Smooth muscle cell (in vitro differentiated cells): ENCODE results near the gene GLI1. TPM values are rescaled to one million over a fixed set of nuclear protein-coding genes. Genes with fewer than 3 reads are reported as not detected.

Experiments
- DNase-seq: peaks from one replicate; lab custom pipeline; 2025; ENCODE audit not compliant: unreplicated experiment; lab: John Stamatoyannopoulos, UW
- H2AFZ ChIP-seq: fragments of 200-600 bp; sonication (generic); 2 replicates; pipeline ENCODE4 v1.6.0; 2016; ENCODE audit warnings: antibody characterized with exemption, low read depth, mild to moderate bottlenecking
- H3F3A ChIP-seq: fragments of 200-600 bp; sonication (generic); 2 replicates; pipeline ENCODE4 v1.6.0; 2017; ENCODE audit warnings: antibody characterized with exemption, low read depth
- H3K27ac ChIP-seq: fragments of 200-600 bp; sonication (generic); 2 replicates; pipeline ENCODE4 v1.5.1; 2016; ENCODE audit warnings: low read depth, mild to moderate bottlenecking
- H3K27me3 ChIP-seq: fragments of 200-600 bp; sonication (generic); 2 replicates; pipeline ENCODE4 v1.6.1; 2016; ENCODE audit warnings: low read depth, mild to moderate bottlenecking
- H3K36me3 ChIP-seq: fragments of 200-600 bp; sonication (generic); 2 replicates; pipeline ENCODE4 v1.5.1; 2016; ENCODE audit warnings: low read depth
- H3K4me1 ChIP-seq: fragments of 200-600 bp; sonication (generic); 2 replicates; pipeline ENCODE4 v1.5.1; 2016; ENCODE audit warnings: low read depth
- H3K4me2 ChIP-seq: fragments of 200-600 bp; sonication (generic); 2 replicates; pipeline ENCODE4 v1.6.0; 2016; ENCODE audit warnings: mild to moderate bottlenecking
- H3K4me3 ChIP-seq: fragments of 200-600 bp; sonication (generic); 2 replicates; pipeline ENCODE4 v1.5.1; 2016; ENCODE audit warnings: mild to moderate bottlenecking
- H3K79me2 ChIP-seq: fragments of 200-600 bp; sonication (generic); 2 replicates; pipeline ENCODE4 v1.6.0; 2016; ENCODE audit warnings: low read depth, mild to moderate bottlenecking
- H3K9ac ChIP-seq: fragments of 200-600 bp; sonication (generic); 2 replicates; pipeline ENCODE4 v1.6.0; 2016; ENCODE audit warnings: low read depth
- H3K9me3 ChIP-seq: fragments of 200-600 bp; sonication (generic); replicated peaks from 2 replicates; pipeline ENCODE4 v1.5.1; 2016; ENCODE audit warnings: low read depth
- H4K20me1 ChIP-seq: fragments of 200-600 bp; sonication (generic); 2 replicates; pipeline ENCODE4 v1.6.0; 2016; ENCODE audit warnings: low read depth
- WGBS: methylation state at CpG from one replicate; pipeline ENCODE4 v1.1.7; 2016; ENCODE audit warnings: low lambda C conversion rate; 5-methylcytosine and 5-hydroxymethylcytosine counted together
- polyA plus RNA-seq: library from polyadenylated mRNA; unstranded; fragments of >200 nt; fragmentation: Nextera tagmentation; extraction: Ambion mirVana; gene quantifications from 2 replicates; pipeline ENCODE4 v1.2.1, GENCODE V29; 2016
- total RNA-seq: library from RNA; depleted of rRNA; stranded (reverse); fragments of >200 nt; gene quantifications from 2 replicates; pipeline ENCODE4 v1.2.3, GENCODE V29; 2014
- TF ChIP-seq, protein P1 (sequence below): fragments of 200-600 bp; sonication (generic); IDR thresholded peaks from 2 replicates; pipeline ENCODE4 v1.5.1; 2017; ENCODE audit warnings: borderline replicate concordance, mild to moderate bottlenecking, antibody characterized with exemption; ENCODE audit not compliant: insufficient read depth, poor library complexity, severe bottlenecking

GLI1 gene
- total and polyA plus RNA-seq, 2 experiments from 2014 or later, result 0.50 to 1.4 TPM

DNA sequence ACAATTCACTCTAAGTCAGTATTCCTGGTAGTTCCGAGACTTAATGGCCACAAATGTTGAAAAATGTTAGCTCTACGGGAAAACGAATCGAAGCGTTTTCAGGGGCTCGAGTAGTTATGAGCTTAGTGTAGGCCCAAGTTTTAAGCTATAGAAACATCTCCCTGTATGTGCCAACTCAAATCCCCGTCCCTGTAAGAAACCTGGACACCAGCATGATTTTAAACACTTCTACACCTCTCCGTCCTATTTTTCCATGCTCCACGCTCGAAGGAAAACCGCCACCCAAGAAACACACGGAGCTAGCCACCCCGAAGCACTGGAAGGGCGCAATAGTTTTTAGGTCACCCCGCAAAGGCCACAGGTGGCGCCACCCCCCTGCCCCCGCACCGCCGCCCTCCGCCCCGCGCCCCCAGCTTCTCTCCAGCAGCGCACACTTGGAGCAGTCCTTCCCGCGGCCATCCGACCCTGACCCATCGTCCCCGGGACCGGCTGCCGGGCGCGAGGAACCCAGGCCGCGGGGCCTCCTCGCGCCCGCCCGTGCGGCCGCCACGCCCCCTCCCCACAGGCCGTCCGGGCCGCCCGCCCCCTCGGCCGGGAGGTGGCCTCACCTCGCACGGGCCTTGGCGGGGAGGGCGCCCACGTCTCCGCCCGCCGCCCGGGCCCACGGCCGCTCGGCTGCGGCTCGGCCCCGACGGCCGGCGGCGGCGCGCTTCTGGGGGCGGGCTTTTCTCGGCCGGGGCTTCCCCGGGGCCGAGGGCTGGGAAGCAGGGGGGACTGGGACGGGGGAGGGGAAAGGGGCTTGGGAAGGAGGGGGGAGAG is 29.3 kb upstream of the GLI1 start:
- H3K9ac ChIP-seq, result peak overlapping the region; percentile 94
- peaks cover 11% of the 10 kb centered on the region for H3K4me1 ChIP-seq
- peak overlapping the region; percentile 53 for H3K4me3 ChIP-seq
- 2% methylated on average over 22 of the region's 74 CpGs for WGBS
- H3K79me2 ChIP-seq, result peaks cover 34% of the 10 kb centered on the region
- TF ChIP-seq, protein P1, sequence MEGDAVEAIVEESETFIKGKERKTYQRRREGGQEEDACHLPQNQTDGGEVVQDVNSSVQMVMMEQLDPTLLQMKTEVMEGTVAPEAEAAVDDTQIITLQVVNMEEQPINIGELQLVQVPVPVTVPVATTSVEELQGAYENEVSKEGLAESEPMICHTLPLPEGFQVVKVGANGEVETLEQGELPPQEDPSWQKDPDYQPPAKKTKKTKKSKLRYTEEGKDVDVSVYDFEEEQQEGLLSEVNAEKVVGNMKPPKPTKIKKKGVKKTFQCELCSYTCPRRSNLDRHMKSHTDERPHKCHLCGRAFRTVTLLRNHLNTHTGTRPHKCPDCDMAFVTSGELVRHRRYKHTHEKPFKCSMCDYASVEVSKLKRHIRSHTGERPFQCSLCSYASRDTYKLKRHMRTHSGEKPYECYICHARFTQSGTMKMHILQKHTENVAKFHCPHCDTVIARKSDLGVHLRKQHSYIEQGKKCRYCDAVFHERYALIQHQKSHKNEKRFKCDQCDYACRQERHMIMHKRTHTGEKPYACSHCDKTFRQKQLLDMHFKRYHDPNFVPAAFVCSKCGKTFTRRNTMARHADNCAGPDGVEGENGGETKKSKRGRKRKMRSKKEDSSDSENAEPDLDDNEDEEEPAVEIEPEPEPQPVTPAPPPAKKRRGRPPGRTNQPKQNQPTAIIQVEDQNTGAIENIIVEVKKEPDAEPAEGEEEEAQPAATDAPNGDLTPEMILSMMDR, result peak; percentile 14
- peak; percentile 54 for DNase-seq
- H2AFZ ChIP-seq, result peak overlapping the region; percentile 31
- no peaks in the 10 kb centered on the region for H3K9me3 ChIP-seq
- H3K36me3 ChIP-seq, result no peaks in the 10 kb centered on the region
- H3K27me3 ChIP-seq, result no peaks in the 10 kb centered on the region
- no peaks in the 10 kb centered on the region for H4K20me1 ChIP-seq
- no peaks in the 10 kb centered on the region for H3F3A ChIP-seq
- H3K4me2 ChIP-seq, result peak overlapping the region; percentile 85
- H3K27ac ChIP-seq, result peak overlapping the region; percentile 92

DNA sequence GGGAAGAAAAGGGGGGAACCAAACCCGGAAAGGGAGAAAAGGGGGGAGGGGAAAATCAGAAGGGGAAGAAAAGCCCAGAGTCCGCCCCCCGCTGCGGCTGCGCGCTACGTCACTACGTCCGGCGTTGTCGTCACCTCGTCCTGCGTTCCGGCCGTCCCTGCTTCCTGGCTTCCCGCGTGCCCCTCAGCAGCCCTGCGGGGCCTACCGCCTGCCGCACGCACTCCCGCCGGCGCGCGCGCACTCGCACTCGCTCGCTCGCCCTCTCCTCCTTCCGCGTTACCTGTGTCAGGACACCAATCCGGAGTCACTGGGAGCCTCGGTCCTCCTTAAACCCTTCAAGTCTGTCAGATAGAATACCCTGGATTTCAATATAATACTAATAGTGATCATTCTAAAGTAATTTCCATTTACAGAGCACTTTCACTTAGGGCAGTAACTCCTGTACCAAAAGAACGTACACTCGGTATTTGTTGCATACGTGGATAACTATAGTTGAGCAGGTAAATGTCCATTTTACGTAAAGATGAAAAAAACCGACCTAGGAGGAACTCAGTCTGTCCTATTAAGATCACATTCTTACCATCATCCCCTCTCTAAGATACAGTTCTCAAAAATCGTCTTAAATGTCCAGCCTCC is 28.5 kb upstream of the GLI1 start, which contains the start of gene R3HDM2:
TSS of gene R3HDM2 (minus strand) at position 113 of the 636 bp plus-strand sequence. CDS start 120,615 bp downstream, outside the sequence.
- H3K9ac ChIP-seq, result peak within 1 kb of the TSS; percentile 94
- H3K4me3 ChIP-seq, result peak within 1 kb of the TSS; percentile 53
- H3K79me2 ChIP-seq, result peaks cover 30% of the 10 kb centered on the region
- H3K4me2 ChIP-seq, result peak within 1 kb of the TSS; percentile 85
- peak within 1 kb of the TSS; percentile 92 for H2AFZ ChIP-seq
- WGBS, result 6% methylated on average over 41 of the region's 41 CpGs
- H3K9me3 ChIP-seq, result no peaks in the 10 kb centered on the region
- peak; percentile 74 for DNase-seq
- H3K36me3 ChIP-seq, result no peaks in the 10 kb centered on the region
- H3F3A ChIP-seq, result no peaks in the 10 kb centered on the region
- H4K20me1 ChIP-seq, result no peaks in the 10 kb centered on the region
- peak within 1 kb of the TSS; percentile 92 for H3K27ac ChIP-seq
- H3K4me1 ChIP-seq, result peaks cover 11% of the 10 kb centered on the region
- no peaks in the 10 kb centered on the region for H3K27me3 ChIP-seq
- TF ChIP-seq, protein P1, result no peak

DNA sequence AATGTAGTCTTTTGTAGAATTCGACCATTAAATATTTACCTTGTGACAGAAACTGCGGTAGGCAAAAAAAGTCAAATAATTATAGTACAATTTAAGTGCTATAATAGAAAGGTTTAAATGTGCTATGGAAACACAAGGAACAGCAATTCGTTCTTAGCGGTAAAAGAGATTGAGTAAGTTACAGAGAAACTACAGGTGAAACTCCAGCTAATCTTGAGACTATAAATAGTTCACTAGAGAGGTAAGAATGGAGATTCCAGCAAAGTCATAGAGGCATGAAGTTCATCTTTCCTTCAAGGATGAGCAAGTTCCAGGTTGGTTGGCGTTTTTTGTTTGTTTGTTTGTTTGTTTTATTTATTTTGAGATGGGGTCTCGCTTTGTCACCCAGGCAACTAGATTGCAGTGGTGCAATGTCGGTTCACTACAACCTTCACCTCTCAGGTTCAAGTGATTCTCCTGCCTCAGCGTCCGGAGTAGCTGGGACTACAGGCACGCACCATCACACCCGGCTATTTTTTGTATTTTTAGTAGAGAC is 27.9 kb upstream of the GLI1 start:
- Histone ChIP-seq H3K27ac (peak overlapping the region; percentile 92), H3K36me3 (no peaks in the 10 kb centered on the region), H3K4me3 (peak overlapping the region; percentile 53), H3K9me3 (no peaks in the 10 kb centered on the region), H4K20me1 (no peaks in the 10 kb centered on the region), H2AFZ (peak overlapping the region; percentile 92), H3K4me1 (peaks cover 11% of the 10 kb centered on the region), H3K9ac (peak overlapping the region; percentile 94), H3K79me2 (peaks cover 23% of the 10 kb centered on the region), H3K27me3 (no peaks in the 10 kb centered on the region), H3K4me2 (peak overlapping the region; percentile 85), H3F3A (no peaks in the 10 kb centered on the region)
- WGBS, result 96% methylated on average over 11 of the region's 11 CpGs
- no peak for DNase-seq
- TF ChIP-seq, protein P1, result no peak
